PC-3 (cell line): Measurements from ENCODE around the gene TMTC1. TPM values are rescaled to one million over a fixed set of nuclear protein-coding genes. Genes with fewer than 3 reads are reported as not detected.
A peak's percentile ranks its signal among the peaks of the same experiment; 100 is the strongest.

Experiments
- ATAC-seq: fragments of 200-7000 bp; cut with Tn5 transposase; 2 replicates; pipeline ENCODE4 v1.9.1; 2020; ENCODE audit warnings: mild to moderate bottlenecking, moderate library complexity
- BruUV-seq: library from RNA; stranded (reverse); fragments of 400-500 nt; replicated peaks from 2 replicates; lab custom pipeline; 2021; lab: Mats Ljungman, UMichigan
- CTCF ChIA-PET: fragments of 300-600 bp; sonication (Branson Sonifier 250); formaldehyde crosslinking; loops from one replicate; lab custom pipeline; 2022; ENCODE audit warnings: antibody characterized with exemption; lab: Charles Lee
- POLR2A ChIA-PET: fragments of 300-600 bp; sonication (Branson Sonifier 250); formaldehyde crosslinking; loops from one replicate; lab custom pipeline; 2022; ENCODE audit warnings: antibody characterized with exemption; ENCODE audit not compliant: unreplicated experiment; lab: Charles Lee
- DNase-seq: peaks from one replicate; pipeline ENCODE4 v3.0.0-alpha.2; 2015
- H2AFZ ChIP-seq: fragments of 300-600 bp; sonication (generic); 2 replicates; pipeline ENCODE4 v1.6.0; 2016; ENCODE audit warnings: antibody characterized with exemption, low read length
- H3F3A ChIP-seq: fragments of 300-600 bp; sonication (generic); one replicate; pipeline ENCODE4 v1.6.0; 2017; ENCODE audit warnings: antibody characterized with exemption, low read length, control low read depth, mild to moderate bottlenecking; ENCODE audit not compliant: unreplicated experiment
- H3K27ac ChIP-seq: fragments of 300-600 bp; sonication (generic); 2 replicates; pipeline ENCODE4 v1.5.1; 2016; ENCODE audit warnings: mild to moderate bottlenecking, low read length
- H3K27me3 ChIP-seq: fragments of 300-600 bp; sonication (generic); 2 replicates; pipeline ENCODE4 v1.6.1; 2016; ENCODE audit warnings: low read length, mixed read lengths
- H3K36me3 ChIP-seq: fragments of 300-600 bp; sonication (generic); 2 replicates; pipeline ENCODE4 v1.6.1; 2016; ENCODE audit warnings: low read depth, mixed run types, low read length, mixed read lengths
- H3K4me1 ChIP-seq: fragments of 300-600 bp; sonication (generic); 2 replicates; pipeline ENCODE4 v1.5.1; 2016; ENCODE audit warnings: low read length; ENCODE audit not compliant: insufficient read depth
- H3K4me2 ChIP-seq: fragments of 300-600 bp; sonication (generic); 2 replicates; pipeline ENCODE4 v1.6.0; 2016; ENCODE audit warnings: low read length
- H3K4me3 ChIP-seq: fragments of 300-600 bp; sonication (generic); 2 replicates; pipeline ENCODE4 v1.5.1; 2016; ENCODE audit warnings: mild to moderate bottlenecking, low read length, mixed read lengths
- H3K79me2 ChIP-seq: fragments of 300-600 bp; sonication (generic); 2 replicates; pipeline ENCODE4 v1.6.1; 2017; ENCODE audit warnings: low read length, mixed read lengths
- H3K9ac ChIP-seq: fragments of 300-600 bp; sonication (generic); 2 replicates; pipeline ENCODE4 v1.6.0; 2016; ENCODE audit warnings: mild to moderate bottlenecking, low read length
- H3K9me2 ChIP-seq: fragments of 300-600 bp; sonication (generic); replicated peaks from 2 replicates; pipeline ENCODE4 v1.6.1; 2016; ENCODE audit warnings: mixed run types, low read length, mixed read lengths
- H3K9me3 ChIP-seq: fragments of 300-600 bp; sonication (generic); 2 replicates; pipeline ENCODE4 v1.6.1; 2016; ENCODE audit warnings: low read length, mixed read lengths
- H4K20me1 ChIP-seq: fragments of 300-600 bp; sonication (generic); 2 replicates; pipeline ENCODE4 v1.6.1; 2016; ENCODE audit warnings: low read length, mixed read lengths
- CTCF ChIP-seq: fragments of 300-600 bp; sonication (generic); conservative IDR thresholded peaks from 2 replicates; pipeline ENCODE4 v1.5.1; 2017; ENCODE audit warnings: antibody characterized with exemption, low read depth, mild to moderate bottlenecking, low read length
- EZH2 ChIP-seq: fragments of 300-600 bp; sonication (generic); IDR thresholded peaks from one replicate; pipeline ENCODE4 v1.6.1; 2017; ENCODE audit warnings: antibody characterized with exemption, mild to moderate bottlenecking, low read length; ENCODE audit not compliant: unreplicated experiment
- EZH2phosphoT487 ChIP-seq: fragments of 300-600 bp; sonication (generic); IDR thresholded peaks from 2 replicates; pipeline ENCODE4 v1.6.1; 2018; ENCODE audit warnings: mild to moderate bottlenecking, antibody characterized with exemption, low read length, borderline replicate concordance
- intact Hi-C: fragments of 100-400 bp; cut with micrococcal nuclease; formaldehyde crosslinking; loops from 2 replicates; pipeline ENCODE4 v1.9.0; 2023
- total RNA-seq: library from RNA; depleted of rRNA; stranded (reverse); fragments of >200 nt; gene quantifications from 2 replicates; pipeline ENCODE4 v1.2.3, GENCODE V29; 2014

TMTC1 gene
- total RNA-seq, 1 experiment from 2014 or later: 5.8 TPM

- H3K9ac ChIP-seq: no peak overlapping the region
- no peaks in the 10 kb centered on the region for H3K36me3 ChIP-seq
- peaks cover 11% of the 10 kb centered on the region for H3K4me1 ChIP-seq
- H3K9me2 ChIP-seq: no peaks in the 10 kb centered on the region
- no peak overlapping the region for H3K27ac ChIP-seq
- peaks cover 4% of the 10 kb centered on the region for H3K27me3 ChIP-seq
- H3F3A ChIP-seq: no peaks in the 10 kb centered on the region
- H4K20me1 ChIP-seq: no peaks in the 10 kb centered on the region
- H3K79me2 ChIP-seq: no peaks in the 10 kb centered on the region
- no peak for DNase-seq
- intact Hi-C loops: loop anchor here (2.0 to 5.0 kb wide), 2 partner anchors 276 to 996 kb away; no protein-coding TSS in a partner anchor
- H2AFZ ChIP-seq: no peak overlapping the region
- CTCF ChIA-PET: no interaction called here
- no peak for TF ChIP-seq EZH2
- no peak for TF ChIP-seq EZH2phosphoT487
- no peak for TF ChIP-seq CTCF
- no peak overlapping the region for H3K4me3 ChIP-seq
- no peak for ATAC-seq
- H3K4me2 ChIP-seq: no peak overlapping the region
- no TSS peak for BruUV-seq
- POLR2A ChIA-PET: interaction anchor here (0.6 kb wide), 1 partner anchor 1277 kb away, joined by 3 read pairs; no protein-coding TSS in a partner anchor
- H3K9me3 ChIP-seq: no peaks in the 10 kb centered on the region
Measured at GRCh38 chr12:29518407-29518806, 265.3 kb downstream of the TMTC1 start.

- Histone ChIP-seq H3K4me1 (peaks cover 11% of the 10 kb centered on the region), H3K36me3 (no peaks in the 10 kb centered on the region), H3K79me2 (no peaks in the 10 kb centered on the region), H2AFZ (peak overlapping the region; percentile 18), H3K9me2 (no peaks in the 10 kb centered on the region), H3F3A (no peaks in the 10 kb centered on the region), H3K4me2 (no peak overlapping the region), H4K20me1 (no peaks in the 10 kb centered on the region), H3K9me3 (no peaks in the 10 kb centered on the region), H3K9ac (no peak overlapping the region), H3K27ac (no peak overlapping the region), H3K27me3 (peaks cover 4% of the 10 kb centered on the region), H3K4me3 (no peak overlapping the region)
- DNase-seq: peak; percentile 62
- BruUV-seq: no TSS peak
- intact Hi-C loops: loop anchor here (1.0 to 5.0 kb wide), 4 partner anchors 86 to 444 kb away; no protein-coding TSS in a partner anchor
- ChIA-PET POLR2A (interaction anchor here (0.6 to 0.7 kb wide), 2 partner anchors 92 to 143 kb away, joined by 3 to 4 read pairs; no protein-coding TSS in a partner anchor), CTCF (interaction anchor here (0.6 to 1.1 kb wide), 8 partner anchors 34 to 442 kb away, joined by 3 to 8 read pairs (median 4); partner anchors contain the start of gene ERGIC2)
- peak; percentile 73 for ATAC-seq
- peak; percentile 56 for TF ChIP-seq CTCF
- TF ChIP-seq EZH2phosphoT487: no peak
Measured at GRCh38 chr12:29517264-29517663, 266.5 kb downstream of the TMTC1 start.

- intact Hi-C loops: loop anchor here (1.0 to 5.0 kb wide), 3 partner anchors 135 to 444 kb away; partner anchors contain the start of gene ERGIC2
- Histone ChIP-seq H3K4me3 (no peak overlapping the region), H3K79me2 (no peaks in the 10 kb centered on the region), H3K36me3 (no peaks in the 10 kb centered on the region), H3K27ac (no peak overlapping the region), H3K4me2 (no peak overlapping the region), H3K9me3 (no peaks in the 10 kb centered on the region), H2AFZ (no peak overlapping the region), H3K9me2 (no peaks in the 10 kb centered on the region), H3K9ac (no peak overlapping the region), H4K20me1 (no peaks in the 10 kb centered on the region), H3K27me3 (peaks cover 4% of the 10 kb centered on the region), H3F3A (no peaks in the 10 kb centered on the region), H3K4me1 (peaks cover 7% of the 10 kb centered on the region)
- CTCF ChIA-PET: interaction anchor here (0.6 to 0.8 kb wide), 3 partner anchors 90 to 429 kb away, joined by 3 to 8 read pairs (median 3); partner anchors contain the start of gene ERGIC2
- ATAC-seq: peak; percentile 83
- TF ChIP-seq EZH2phosphoT487: no peak
- no peak for TF ChIP-seq EZH2
- no peak for TF ChIP-seq CTCF
- BruUV-seq: no TSS peak
- POLR2A ChIA-PET: no interaction called here
- peak; percentile 83 for DNase-seq
Measured at GRCh38 chr12:29516431-29516875, 267.3 kb downstream of the TMTC1 start.
